PC-9 (cell line): ENCODE results near the gene RALGPS1. TPM values are rescaled to one million over a fixed set of nuclear protein-coding genes. Genes with fewer than 3 reads are reported as not detected.

ENCODE experiments used
- BruUV-seq: library from RNA; stranded (reverse); fragments of 400-500 nt; replicated peaks from 2 replicates; lab custom pipeline; 2021; lab: Mats Ljungman, UMichigan
- CTCF ChIA-PET: fragments of 300-600 bp; sonication (Branson Sonifier 250); formaldehyde crosslinking; loops from one replicate; lab custom pipeline; 2022; ENCODE audit warnings: antibody characterized with exemption; lab: Charles Lee
- POLR2A ChIA-PET: fragments of 300-600 bp; sonication (Branson Sonifier 250); formaldehyde crosslinking; loops from one replicate; lab custom pipeline; 2022; ENCODE audit warnings: antibody characterized with exemption; ENCODE audit not compliant: unreplicated experiment; lab: Charles Lee
- DNase-seq, 2 experiments: peaks; one replicate each; pipeline versions ENCODE4 v3.0.0 to v3.0.0-alpha.2; 2015 to 2022; ENCODE audit warnings: mixed read lengths in 1 of 2
- H2AFZ ChIP-seq: fragments of 200-600 bp; sonication (generic); 2 replicates; pipeline ENCODE4 v1.8.1; 2017; ENCODE audit warnings: antibody characterized with exemption
- H3F3A ChIP-seq: fragments of 200-600 bp; sonication (generic); 2 replicates; pipeline ENCODE4 v1.8.1; 2017; ENCODE audit warnings: antibody characterized with exemption, mild to moderate bottlenecking, low read depth; ENCODE audit not compliant: insufficient read depth
- H3K27ac ChIP-seq: fragments of 200-600 bp; sonication (generic); 2 replicates; pipeline ENCODE4 v1.6.1; 2016; ENCODE audit warnings: mixed run types
- H3K27me3 ChIP-seq: fragments of 200-600 bp; sonication (generic); 2 replicates; pipeline ENCODE4 v1.6.1; 2016; ENCODE audit warnings: low read depth, mixed run types; ENCODE audit not compliant: insufficient read depth
- H3K36me3 ChIP-seq: fragments of 200-600 bp; sonication (generic); 2 replicates; pipeline ENCODE4 v1.6.1; 2016; ENCODE audit warnings: low read depth, mixed run types
- H3K4me1 ChIP-seq: fragments of 200-600 bp; sonication (generic); replicated peaks from 2 replicates; pipeline ENCODE4 v1.6.1; 2016; ENCODE audit warnings: mixed run types; ENCODE audit not compliant: insufficient read depth
- H3K4me2 ChIP-seq: fragments of 200-600 bp; sonication (generic); 2 replicates; pipeline ENCODE4 v1.6.1; 2017; ENCODE audit warnings: mixed run types
- H3K4me3 ChIP-seq: fragments of 200-600 bp; sonication (generic); 2 replicates; pipeline ENCODE4 v1.6.1; 2016; ENCODE audit warnings: mixed run types
- H3K79me2 ChIP-seq: fragments of 200-600 bp; sonication (generic); 2 replicates; pipeline ENCODE4 v1.6.1; 2017; ENCODE audit warnings: low read depth, mixed run types
- H3K9me2 ChIP-seq: fragments of 200-600 bp; sonication (generic); 2 replicates; pipeline ENCODE4 v1.8.1; 2017; ENCODE audit warnings: mild to moderate bottlenecking; ENCODE audit not compliant: insufficient read depth
- H3K9me3 ChIP-seq: fragments of 200-600 bp; sonication (generic); 2 replicates; pipeline ENCODE4 v1.8.1; 2016; ENCODE audit warnings: low read depth; ENCODE audit not compliant: insufficient read depth
- H4K20me1 ChIP-seq: fragments of 200-600 bp; sonication (generic); 2 replicates; pipeline ENCODE4 v1.8.1; 2017; ENCODE audit not compliant: insufficient read depth
- EZH2 ChIP-seq: fragments of 200-600 bp; sonication (generic); IDR thresholded peaks from 2 replicates; pipeline ENCODE4 v1.8.0; 2017; ENCODE audit warnings: antibody characterized with exemption, low read depth
- intact Hi-C: fragments of 100-400 bp; cut with micrococcal nuclease; formaldehyde crosslinking; loops from one replicate; pipeline ENCODE4 v1.10.0; 2022; ENCODE audit not compliant: unreplicated experiment
- total RNA-seq: library from RNA; stranded (reverse); gene quantifications from 2 replicates; pipeline ENCODE4 v1.2.3, GENCODE V29; 2021
- TF ChIP-seq, protein P1 (sequence below): fragments of 200-600 bp; sonication (generic); conservative IDR thresholded peaks from 2 replicates; pipeline ENCODE4 v1.6.1; 2017; ENCODE audit warnings: mixed run types, antibody characterized with exemption, mild to moderate bottlenecking, moderate library complexity

Gene RALGPS1
- total RNA-seq, 1 experiment from 2014 or later = 23.3 TPM

DNA sequence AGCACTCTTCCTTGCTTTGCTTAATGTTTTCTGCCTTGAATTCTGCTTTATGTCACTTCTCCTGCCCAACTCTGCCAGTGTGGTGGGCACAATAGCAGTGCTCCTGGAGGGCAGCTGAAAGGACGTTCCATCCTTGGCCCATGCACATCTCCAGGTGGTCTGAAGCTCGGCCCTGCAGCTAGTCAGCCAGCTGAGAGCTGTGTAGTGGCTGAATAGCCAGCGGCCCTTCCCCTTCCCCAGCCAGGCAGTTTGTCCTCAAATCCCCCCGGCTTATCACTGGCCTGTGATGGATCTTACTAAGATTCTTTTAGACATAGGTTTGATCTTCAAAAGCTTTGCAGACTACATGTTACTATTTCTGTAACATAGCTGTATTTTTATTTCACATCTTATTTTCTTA is 250.5 kb downstream of the RALGPS1 start:
- Histone ChIP-seq H3K9me2 (no peaks in the 10 kb centered on the region), H3K4me1 (peaks cover 5% of the 10 kb centered on the region; the same call in 1 of the 2 replicates), H3K4me2 (no peak overlapping the region), H2AFZ (no peak overlapping the region), H3K4me3 (no peak overlapping the region), H4K20me1 (no peaks in the 10 kb centered on the region), H3K79me2 (no peaks in the 10 kb centered on the region), H3K36me3 (no peaks in the 10 kb centered on the region), H3K27me3 (no peaks in the 10 kb centered on the region), H3K27ac (no peak overlapping the region), H3F3A (no peaks in the 10 kb centered on the region; the same call in 1 of the 2 replicates), H3K9me3 (no peaks in the 10 kb centered on the region)
- intact Hi-C loops = no loop called here
- DNase-seq = no peak
- POLR2A ChIA-PET = interaction anchor here (0.6 kb wide), 1 partner anchor 113 kb away, joined by 4 read pairs; no protein-coding TSS in a partner anchor
- CTCF ChIA-PET = no interaction called here
- no peak for TF ChIP-seq EZH2
- TF ChIP-seq, protein P1, sequence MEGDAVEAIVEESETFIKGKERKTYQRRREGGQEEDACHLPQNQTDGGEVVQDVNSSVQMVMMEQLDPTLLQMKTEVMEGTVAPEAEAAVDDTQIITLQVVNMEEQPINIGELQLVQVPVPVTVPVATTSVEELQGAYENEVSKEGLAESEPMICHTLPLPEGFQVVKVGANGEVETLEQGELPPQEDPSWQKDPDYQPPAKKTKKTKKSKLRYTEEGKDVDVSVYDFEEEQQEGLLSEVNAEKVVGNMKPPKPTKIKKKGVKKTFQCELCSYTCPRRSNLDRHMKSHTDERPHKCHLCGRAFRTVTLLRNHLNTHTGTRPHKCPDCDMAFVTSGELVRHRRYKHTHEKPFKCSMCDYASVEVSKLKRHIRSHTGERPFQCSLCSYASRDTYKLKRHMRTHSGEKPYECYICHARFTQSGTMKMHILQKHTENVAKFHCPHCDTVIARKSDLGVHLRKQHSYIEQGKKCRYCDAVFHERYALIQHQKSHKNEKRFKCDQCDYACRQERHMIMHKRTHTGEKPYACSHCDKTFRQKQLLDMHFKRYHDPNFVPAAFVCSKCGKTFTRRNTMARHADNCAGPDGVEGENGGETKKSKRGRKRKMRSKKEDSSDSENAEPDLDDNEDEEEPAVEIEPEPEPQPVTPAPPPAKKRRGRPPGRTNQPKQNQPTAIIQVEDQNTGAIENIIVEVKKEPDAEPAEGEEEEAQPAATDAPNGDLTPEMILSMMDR = no peak
- BruUV-seq = no TSS peak

DNA sequence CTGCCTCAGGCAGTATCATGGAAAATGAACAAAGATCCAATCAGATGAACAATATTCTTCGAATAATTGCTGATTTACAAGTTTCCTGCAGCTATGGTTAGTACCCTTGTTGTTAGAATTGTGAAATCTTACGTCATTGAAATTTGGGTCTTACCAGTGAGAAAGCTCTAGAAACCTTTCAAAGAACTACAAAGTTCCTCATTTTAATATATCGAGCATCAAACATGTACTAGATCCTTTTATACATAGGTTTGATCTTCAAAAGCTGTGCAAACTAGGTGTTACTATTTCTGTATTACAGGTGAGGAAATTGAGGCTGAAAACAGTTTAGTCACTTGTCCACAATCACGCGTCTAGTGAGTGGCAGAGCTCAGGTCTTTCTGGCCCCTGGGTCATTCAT is 251.5 kb downstream of the RALGPS1 start:
- no peak overlapping the region for H3K27ac ChIP-seq
- no peaks in the 10 kb centered on the region for H4K20me1 ChIP-seq
- H3K79me2 ChIP-seq = no peaks in the 10 kb centered on the region
- intact Hi-C loops = loop anchor here (1.0 kb wide), 1 partner anchor 117 kb away; no protein-coding TSS in a partner anchor
- H3K4me3 ChIP-seq = no peak overlapping the region
- no TSS peak for BruUV-seq
- TF ChIP-seq EZH2 = no peak
- TF ChIP-seq, protein P1 = no peak
- H2AFZ ChIP-seq = no peak overlapping the region
- no peaks in the 10 kb centered on the region for H3K9me3 ChIP-seq
- ChIA-PET CTCF (interaction anchor here (0.6 to 0.7 kb wide), 3 partner anchors 58 to 148 kb away, joined by 5 to 11 read pairs (median 6); no protein-coding TSS in a partner anchor), POLR2A (no interaction called here)
- no peaks in the 10 kb centered on the region for H3K36me3 ChIP-seq
- H3K27me3 ChIP-seq = no peaks in the 10 kb centered on the region
- H3K4me2 ChIP-seq = no peak overlapping the region
- H3F3A ChIP-seq = no peaks in the 10 kb centered on the region; the same call in 1 of the 2 replicates
- H3K4me1 ChIP-seq = peaks cover 5% of the 10 kb centered on the region; the same call in 1 of the 2 replicates
- DNase-seq = no peak
- H3K9me2 ChIP-seq = no peaks in the 10 kb centered on the region

GRCh38 chr9:127166651-127167524 is 252.3 kb downstream of the RALGPS1 start:
- Histone ChIP-seq H3K79me2 (no peaks in the 10 kb centered on the region), H3K4me2 (no peak overlapping the region), H3K27me3 (no peaks in the 10 kb centered on the region), H3K4me1 (peaks cover 4% of the 10 kb centered on the region; the same call in 1 of the 2 replicates), H3K36me3 (no peaks in the 10 kb centered on the region), H3K9me2 (no peaks in the 10 kb centered on the region), H3K9me3 (no peaks in the 10 kb centered on the region), H3K27ac (no peak overlapping the region), H3F3A (no peaks in the 10 kb centered on the region; the same call in 1 of the 2 replicates), H4K20me1 (no peaks in the 10 kb centered on the region), H2AFZ (no peak overlapping the region), H3K4me3 (no peak overlapping the region)
- DNase-seq = peak; percentile 65 to 81
- POLR2A ChIA-PET = no interaction called here
- TF ChIP-seq, protein P1 = no peak
- TF ChIP-seq EZH2 = no peak
- CTCF ChIA-PET = interaction anchor here (0.6 to 0.7 kb wide), 2 partner anchors 84 to 149 kb away, joined by 5 to 11 read pairs; no protein-coding TSS in a partner anchor
- intact Hi-C loops = loop anchor here (1.0 kb wide), 2 partner anchors 20 to 118 kb away; no protein-coding TSS in a partner anchor
- BruUV-seq = TSS peak; percentile 65
